ENCODE data around the gene PTPRN2.

DNA sequence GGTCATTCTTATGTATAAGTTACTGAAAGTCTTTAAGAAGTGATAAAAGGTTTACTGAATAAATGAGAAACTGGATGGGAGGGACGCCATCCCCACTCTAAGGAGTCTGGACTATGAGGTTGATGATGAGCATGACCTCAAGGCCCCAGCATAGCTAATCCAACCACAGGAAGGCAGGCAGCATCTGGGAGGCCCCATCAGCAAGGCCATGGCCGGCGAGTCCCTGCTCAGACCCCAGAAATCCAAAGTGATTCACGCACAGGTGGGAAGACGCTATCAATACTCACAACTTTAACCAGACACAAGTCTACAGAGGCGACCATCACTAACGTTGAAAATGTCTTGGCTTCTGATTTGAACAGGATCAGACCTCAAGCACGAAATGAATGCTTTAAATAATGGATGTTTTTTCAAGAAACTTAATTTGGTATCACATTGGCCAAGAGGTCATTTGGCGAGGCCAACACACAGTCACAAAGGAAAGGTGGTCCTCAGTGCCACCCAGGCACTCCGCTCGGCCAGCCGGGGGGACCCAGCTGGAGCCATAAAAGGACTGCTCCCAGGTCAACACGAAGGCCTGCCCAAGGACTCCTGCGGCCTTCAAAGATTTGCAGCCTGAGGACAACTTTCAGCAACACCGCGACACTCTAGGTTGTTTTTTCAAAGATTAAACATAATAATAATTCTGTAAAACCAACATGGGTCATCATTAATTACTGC lies 228.5 kb downstream of the PTPRN2 start:
- TF ChIP-seq CTCF (IDR thresholded peaks at IDR 0.05) (no peak), POLR2A (IDR thresholded peaks at IDR 0.05) (no peak)
